WTC11 (cell line): Measurements from ENCODE around the gene PHLPP2. TPM values are rescaled to one million over a fixed set of nuclear protein-coding genes. Genes with fewer than 3 reads are reported as not detected.

Source experiments
- ATAC-seq: fragments of 200-7000 bp; cut with Tn5 transposase; 2 replicates; pipeline ENCODE4 v1.10.0; 2021; ENCODE audit warnings: mild to moderate bottlenecking, moderate library complexity
- CTCF ChIA-PET: fragments of 300-600 bp; sonication (Branson Sonifier 250); formaldehyde crosslinking; loops from one replicate; lab custom pipeline; 2021; ENCODE audit warnings: antibody characterized with exemption; lab: Charles Lee
- POLR2A ChIA-PET: fragments of 350-600 bp; sonication (Branson Sonifier 250); formaldehyde crosslinking; loops from one replicate; lab custom pipeline; 2021; ENCODE audit warnings: antibody characterized with exemption; lab: Charles Lee
- DNase-seq: peaks from one replicate; pipeline ENCODE4 v3.0.0; 2021; ENCODE audit warnings: low spot score
- H3K27ac Mint-ChIP-seq: 2 replicates; pipeline ENCODE4 v1.8.0; 2021; ENCODE audit warnings: mixed read lengths
- H3K27me3 Mint-ChIP-seq: 2 replicates; pipeline ENCODE4 v1.8.0; 2021; ENCODE audit warnings: low read depth, mild to moderate bottlenecking, moderate library complexity, mixed read lengths
- H3K36me3 Mint-ChIP-seq: 2 replicates; pipeline ENCODE4 v1.8.0; 2021; ENCODE audit warnings: mixed read lengths
- H3K4me1 Mint-ChIP-seq: 2 replicates; pipeline ENCODE4 v1.8.0; 2022; ENCODE audit warnings: mixed read lengths
- H3K4me3 Mint-ChIP-seq: 2 replicates; pipeline ENCODE4 v1.8.0; 2021; ENCODE audit warnings: mild to moderate bottlenecking, moderate library complexity, mixed read lengths
- H3K9me3 Mint-ChIP-seq: 2 replicates; pipeline ENCODE4 v1.8.0; 2021; ENCODE audit warnings: mixed read lengths
- E2F4 ChIP-seq: sonication (generic); formaldehyde crosslinking; IDR thresholded peaks from 2 replicates; pipeline ENCODE4 v1.8.1; 2022; ENCODE audit warnings: low read depth, mild to moderate bottlenecking, moderate library complexity, missing genetic modification reagents, borderline replicate concordance
- EMX1 ChIP-seq: fragments of 250-450 bp; sonication (Bioruptor Pico); IDR thresholded peaks from 2 replicates; pipeline ENCODE4 v1.8.0; 2021; ENCODE audit warnings: mild to moderate bottlenecking
- FOXJ3 ChIP-seq: sonication (generic); formaldehyde crosslinking; IDR thresholded peaks from 2 replicates; pipeline ENCODE4 v1.9.0; 2021; ENCODE audit warnings: missing genetic modification reagents, mild to moderate bottlenecking, borderline replicate concordance
- FOXP1 ChIP-seq: sonication (generic); formaldehyde crosslinking; IDR thresholded peaks from 2 replicates; pipeline ENCODE4 v1.8.0; 2022; ENCODE audit warnings: missing genetic modification reagents, mild to moderate bottlenecking, moderate library complexity, borderline replicate concordance
- FOXP4 ChIP-seq: sonication (generic); formaldehyde crosslinking; IDR thresholded peaks from 2 replicates; pipeline ENCODE4 v1.8.0; 2022; ENCODE audit warnings: mild to moderate bottlenecking, missing genetic modification reagents
- GABPB1 ChIP-seq: sonication (generic); formaldehyde crosslinking; IDR thresholded peaks from 2 replicates; pipeline ENCODE4 v1.8.1; 2023; ENCODE audit warnings: mild to moderate bottlenecking, missing genetic modification reagents
- IRF2 ChIP-seq: sonication (generic); formaldehyde crosslinking; IDR thresholded peaks from 2 replicates; pipeline ENCODE4 v1.8.0; 2022; ENCODE audit warnings: low read depth, missing genetic modification reagents, borderline replicate concordance
- MXD4 ChIP-seq: fragments of 250-450 bp; sonication (Bioruptor Pico); IDR thresholded peaks from 2 replicates; pipeline ENCODE4 v1.8.0; 2021; ENCODE audit warnings: mild to moderate bottlenecking, moderate library complexity, borderline replicate concordance
- NFYB ChIP-seq: sonication (generic); formaldehyde crosslinking; conservative IDR thresholded peaks from 2 replicates; pipeline ENCODE4 v1.8.0; 2022; ENCODE audit warnings: low read depth, missing genetic modification reagents
- NR1H2 ChIP-seq: sonication (generic); formaldehyde crosslinking; IDR thresholded peaks from 2 replicates; pipeline ENCODE4 v1.9.0; 2021; ENCODE audit warnings: mild to moderate bottlenecking, moderate library complexity, missing genetic modification reagents
- NR2C2 ChIP-seq: sonication (generic); formaldehyde crosslinking; IDR thresholded peaks from 2 replicates; pipeline ENCODE4 v1.8.0; 2022; ENCODE audit warnings: mild to moderate bottlenecking, missing genetic modification reagents
- OVOL2 ChIP-seq: fragments of 250-450 bp; sonication (Bioruptor Pico); IDR thresholded peaks from 2 replicates; pipeline ENCODE4 v1.9.0; 2021; ENCODE audit warnings: mild to moderate bottlenecking, borderline replicate concordance
- PRDM15 ChIP-seq: sonication (generic); formaldehyde crosslinking; IDR thresholded peaks from 2 replicates; pipeline ENCODE4 v1.8.0; 2022; ENCODE audit warnings: missing genetic modification reagents
- PREB ChIP-seq: sonication (generic); formaldehyde crosslinking; IDR thresholded peaks from 2 replicates; pipeline ENCODE4 v1.8.1; 2022; ENCODE audit warnings: mild to moderate bottlenecking, missing genetic modification reagents, moderate library complexity, borderline replicate concordance
- RORB ChIP-seq: fragments of 250-450 bp; sonication (Bioruptor Pico); IDR thresholded peaks from 2 replicates; pipeline ENCODE4 v1.9.0; 2021; ENCODE audit warnings: mild to moderate bottlenecking
- SMAD4 ChIP-seq: sonication (generic); formaldehyde crosslinking; IDR thresholded peaks from 2 replicates; pipeline ENCODE4 v1.8.0; 2022; ENCODE audit warnings: mild to moderate bottlenecking, missing genetic modification reagents
- TEAD1 ChIP-seq: sonication (generic); formaldehyde crosslinking; IDR thresholded peaks from 2 replicates; pipeline ENCODE4 v1.8.0; 2022; ENCODE audit warnings: mild to moderate bottlenecking, missing genetic modification reagents
- USF1 ChIP-seq: sonication (generic); formaldehyde crosslinking; IDR thresholded peaks from 2 replicates; pipeline ENCODE4 v1.8.0; 2022; ENCODE audit warnings: mild to moderate bottlenecking, missing genetic modification reagents
- ZNF263 ChIP-seq: sonication (generic); formaldehyde crosslinking; IDR thresholded peaks from 2 replicates; pipeline ENCODE4 v1.8.1; 2022; ENCODE audit warnings: low read depth, mild to moderate bottlenecking, moderate library complexity, missing genetic modification reagents
- ZNF416 ChIP-seq: fragments of 250-450 bp; sonication (Bioruptor Pico); IDR thresholded peaks from 2 replicates; pipeline ENCODE4 v1.9.0; 2021; ENCODE audit warnings: mild to moderate bottlenecking, inconsistent platforms
- ZNF671 ChIP-seq: fragments of 250-450 bp; sonication (Bioruptor Pico); IDR thresholded peaks from 2 replicates; pipeline ENCODE4 v1.8.0; 2021; ENCODE audit warnings: mild to moderate bottlenecking
- total RNA-seq: library from RNA; stranded (reverse); gene quantifications from 3 replicates; pipeline ENCODE4 v1.2.3, GENCODE V29; 2021
- TF ChIP-seq, protein P1 (sequence below): sonication (generic); formaldehyde crosslinking; IDR thresholded peaks from 2 replicates; pipeline ENCODE4 v1.8.1; 2022; ENCODE audit warnings: missing genetic modification reagents, borderline replicate concordance
- TF ChIP-seq, protein P2 (sequence below): sonication (generic); formaldehyde crosslinking; IDR thresholded peaks from 2 replicates; pipeline ENCODE4 v1.8.0; 2023; ENCODE audit warnings: mild to moderate bottlenecking, missing genetic modification reagents

Gene PHLPP2
- total RNA-seq, 1 experiment from 2014 or later = 29.3 TPM

DNA sequence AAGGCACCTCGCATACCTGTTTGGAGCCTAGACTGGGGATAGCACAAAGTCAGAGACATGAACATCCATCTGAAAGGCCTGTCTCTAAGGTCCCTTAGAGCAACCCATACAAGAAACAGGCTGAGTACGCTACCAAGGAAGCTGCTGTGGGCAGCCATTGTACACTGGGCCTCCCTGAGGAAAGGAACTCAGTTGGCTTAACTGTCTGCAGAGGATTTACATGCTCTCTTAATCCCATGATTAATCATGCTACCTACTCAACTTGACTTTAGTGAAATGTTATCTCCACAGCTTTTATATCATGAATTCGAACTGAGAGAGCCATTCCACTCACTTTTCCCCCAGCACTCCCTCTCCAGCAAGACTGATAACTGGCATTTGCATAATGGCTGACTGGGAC lies 26.0 kb downstream of the PHLPP2 start:
- H3K27ac Mint-ChIP-seq = peak overlapping the region; percentile 53; the same call in 1 of the 2 replicates
- no peaks in the 10 kb centered on the region for H3K27me3 Mint-ChIP-seq
- CTCF ChIA-PET = no interaction called here
- POLR2A ChIA-PET = no interaction called here
- DNase-seq (no peak), ATAC-seq (no peak)
- H3K4me1 Mint-ChIP-seq = no peaks in the 10 kb centered on the region
- H3K4me3 Mint-ChIP-seq = no peak overlapping the region
- peaks cover 19% of the 10 kb centered on the region for H3K36me3 Mint-ChIP-seq
- no peaks in the 10 kb centered on the region for H3K9me3 Mint-ChIP-seq
- TF ChIP-seq FOXP4 (CRISPR knock-in tag) = no peak
- TF ChIP-seq USF1 = no peak
- TF ChIP-seq FOXP1 (CRISPR knock-in tag) = no peak
- TF ChIP-seq RORB (CRISPR knock-in tag) = no peak
- no peak for TF ChIP-seq ZNF263 (CRISPR knock-in tag)
- no peak for TF ChIP-seq ZNF416 (CRISPR knock-in tag)
- TF ChIP-seq FOXJ3 (CRISPR knock-in tag) = no peak
- no peak for TF ChIP-seq E2F4
- no peak for TF ChIP-seq OVOL2 (CRISPR knock-in tag)
- TF ChIP-seq ZNF671 = no peak

- DNase-seq = no peak
- Mint-ChIP-seq H3K4me1 (no peaks in the 10 kb centered on the region), H3K4me3 (no peak overlapping the region), H3K9me3 (no peaks in the 10 kb centered on the region), H3K27me3 (no peaks in the 10 kb centered on the region), H3K27ac (peak overlapping the region; percentile 0; the same call in 1 of the 2 replicates), H3K36me3 (peaks cover 29% of the 10 kb centered on the region)
- ATAC-seq = no peak
- CTCF ChIA-PET = no interaction called here
- POLR2A ChIA-PET = no interaction called here
- TF ChIP-seq NFYB (CRISPR knock-in tag) (no peak), NR2C2 (CRISPR knock-in tag) (no peak), EMX1 (no peak), USF1 (no peak), TEAD1 (no peak), PREB (CRISPR knock-in tag) (no peak), SMAD4 (CRISPR knock-in tag) (no peak), IRF2 (CRISPR knock-in tag) (no peak), NR1H2 (CRISPR knock-in tag) (no peak), MXD4 (CRISPR knock-in tag) (no peak), GABPB1 (CRISPR knock-in tag) (no peak), PRDM15 (CRISPR knock-in tag) (no peak)
- TF ChIP-seq, protein P1, sequence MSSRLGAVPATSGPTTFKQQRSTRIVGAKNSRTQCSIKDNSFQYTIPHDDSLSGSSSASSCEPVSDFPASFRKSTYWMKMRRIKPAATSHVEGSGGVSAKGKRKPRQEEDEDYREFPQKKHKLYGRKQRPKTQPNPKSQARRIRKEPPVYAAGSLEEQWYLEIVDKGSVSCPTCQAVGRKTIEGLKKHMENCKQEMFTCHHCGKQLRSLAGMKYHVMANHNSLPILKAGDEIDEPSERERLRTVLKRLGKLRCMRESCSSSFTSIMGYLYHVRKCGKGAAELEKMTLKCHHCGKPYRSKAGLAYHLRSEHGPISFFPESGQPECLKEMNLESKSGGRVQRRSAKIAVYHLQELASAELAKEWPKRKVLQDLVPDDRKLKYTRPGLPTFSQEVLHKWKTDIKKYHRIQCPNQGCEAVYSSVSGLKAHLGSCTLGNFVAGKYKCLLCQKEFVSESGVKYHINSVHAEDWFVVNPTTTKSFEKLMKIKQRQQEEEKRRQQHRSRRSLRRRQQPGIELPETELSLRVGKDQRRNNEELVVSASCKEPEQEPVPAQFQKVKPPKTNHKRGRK (CRISPR knock-in tag) = no peak
- TF ChIP-seq, protein P2, sequence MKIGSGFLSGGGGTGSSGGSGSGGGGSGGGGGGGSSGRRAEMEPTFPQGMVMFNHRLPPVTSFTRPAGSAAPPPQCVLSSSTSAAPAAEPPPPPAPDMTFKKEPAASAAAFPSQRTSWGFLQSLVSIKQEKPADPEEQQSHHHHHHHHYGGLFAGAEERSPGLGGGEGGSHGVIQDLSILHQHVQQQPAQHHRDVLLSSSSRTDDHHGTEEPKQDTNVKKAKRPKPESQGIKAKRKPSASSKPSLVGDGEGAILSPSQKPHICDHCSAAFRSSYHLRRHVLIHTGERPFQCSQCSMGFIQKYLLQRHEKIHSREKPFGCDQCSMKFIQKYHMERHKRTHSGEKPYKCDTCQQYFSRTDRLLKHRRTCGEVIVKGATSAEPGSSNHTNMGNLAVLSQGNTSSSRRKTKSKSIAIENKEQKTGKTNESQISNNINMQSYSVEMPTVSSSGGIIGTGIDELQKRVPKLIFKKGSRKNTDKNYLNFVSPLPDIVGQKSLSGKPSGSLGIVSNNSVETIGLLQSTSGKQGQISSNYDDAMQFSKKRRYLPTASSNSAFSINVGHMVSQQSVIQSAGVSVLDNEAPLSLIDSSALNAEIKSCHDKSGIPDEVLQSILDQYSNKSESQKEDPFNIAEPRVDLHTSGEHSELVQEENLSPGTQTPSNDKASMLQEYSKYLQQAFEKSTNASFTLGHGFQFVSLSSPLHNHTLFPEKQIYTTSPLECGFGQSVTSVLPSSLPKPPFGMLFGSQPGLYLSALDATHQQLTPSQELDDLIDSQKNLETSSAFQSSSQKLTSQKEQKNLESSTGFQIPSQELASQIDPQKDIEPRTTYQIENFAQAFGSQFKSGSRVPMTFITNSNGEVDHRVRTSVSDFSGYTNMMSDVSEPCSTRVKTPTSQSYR (CRISPR knock-in tag) = no peak
Measured at GRCh38 chr16:71693164-71693563, 31.3 kb downstream of the PHLPP2 start.
